SU-DHL-6 (cell line): ENCODE measurements around the gene PPP1R13L.

Experiments used
- H2AFZ ChIP-seq: fragments of 200-600 bp; sonication (generic); 2 replicates; pipeline ENCODE4 v1.6.1; 2014; ENCODE audit warnings: low read depth, mild to moderate bottlenecking, moderate library complexity, mixed read lengths, antibody characterized with exemption, low read length; ENCODE audit not compliant: severe bottlenecking
- H3F3A ChIP-seq: fragments of 200-600 bp; shearing (Covaris generic); 2 replicates; pipeline ENCODE4 v1.6.0; 2016; ENCODE audit warnings: antibody characterized with exemption, mild to moderate bottlenecking; ENCODE audit not compliant: insufficient read depth
- H3K27ac ChIP-seq: fragments of 200-600 bp; sonication (generic); 2 replicates; pipeline ENCODE4 v1.5.1; 2016; ENCODE audit warnings: low read depth, mild to moderate bottlenecking, low read length, moderate library complexity, mixed read lengths
- H3K27me3 ChIP-seq: fragments of 200-600 bp; sonication (generic), shearing (Covaris generic); 2 replicates; pipeline ENCODE4 v1.6.0; 2014; ENCODE audit warnings: mild to moderate bottlenecking, low read length
- H3K36me3 ChIP-seq: fragments of 200-600 bp; sonication (generic); 2 replicates; pipeline ENCODE4 v1.6.1; 2014; ENCODE audit warnings: mild to moderate bottlenecking, low read length, mixed read lengths
- H3K4me2 ChIP-seq: fragments of 300-600, 200-600 bp; shearing (Covaris generic), sonication (generic); 2 replicates; pipeline ENCODE4 v1.6.0; 2014; ENCODE audit warnings: low read length, low read depth, mild to moderate bottlenecking; ENCODE audit not compliant: poor library complexity, severe bottlenecking
- H3K4me3 ChIP-seq: fragments of 200-600 bp; sonication (generic); 2 replicates; pipeline ENCODE4 v1.5.1; 2014; ENCODE audit warnings: antibody characterized with exemption, low read length, mild to moderate bottlenecking, mixed read lengths; ENCODE audit not compliant: insufficient read depth, poor library complexity, severe bottlenecking
- H3K79me2 ChIP-seq: fragments of 200-600 bp; sonication (generic); 2 replicates; pipeline ENCODE4 v1.6.1; 2014; ENCODE audit warnings: mild to moderate bottlenecking, low read length, moderate library complexity; ENCODE audit not compliant: insufficient read depth
- H3K9ac ChIP-seq: fragments of 200-600 bp; sonication (generic); 2 replicates; pipeline ENCODE4 v1.7.0; 2014; ENCODE audit warnings: mild to moderate bottlenecking, low read length
- H3K9me2 ChIP-seq: fragments of 200-600 bp; sonication (generic); replicated peaks from 2 replicates; pipeline ENCODE4 v1.6.1; 2014; ENCODE audit warnings: low read length; ENCODE audit not compliant: insufficient read depth
- H3K9me3 ChIP-seq: fragments of 200-600 bp; sonication (generic); 2 replicates; pipeline ENCODE4 v1.6.1; 2014; ENCODE audit warnings: low read length, mixed read lengths; ENCODE audit not compliant: insufficient read depth
- H4K20me1 ChIP-seq: fragments of 200-600 bp; sonication (generic); 2 replicates; pipeline ENCODE4 v1.6.1; 2014; ENCODE audit warnings: low read depth, mild to moderate bottlenecking, antibody characterized with exemption, low read length, moderate library complexity, mixed read lengths
- EZH2phosphoT487 ChIP-seq: fragments of 200-600 bp; sonication (generic), shearing (Covaris generic); conservative IDR thresholded peaks from 2 replicates; pipeline ENCODE4 v1.6.1; 2018; ENCODE audit warnings: mild to moderate bottlenecking, antibody characterized with exemption, low read length, moderate library complexity, mixed read lengths
- TF ChIP-seq, protein P1 (sequence below): fragments of 200-600 bp; sonication (generic); IDR thresholded peaks from one replicate; pipeline ENCODE4 v1.5.1; 2017; ENCODE audit warnings: antibody characterized with exemption, mild to moderate bottlenecking, low read length, moderate library complexity; ENCODE audit not compliant: insufficient read depth, poor library complexity, severe bottlenecking

PPP1R13L gene

DNA sequence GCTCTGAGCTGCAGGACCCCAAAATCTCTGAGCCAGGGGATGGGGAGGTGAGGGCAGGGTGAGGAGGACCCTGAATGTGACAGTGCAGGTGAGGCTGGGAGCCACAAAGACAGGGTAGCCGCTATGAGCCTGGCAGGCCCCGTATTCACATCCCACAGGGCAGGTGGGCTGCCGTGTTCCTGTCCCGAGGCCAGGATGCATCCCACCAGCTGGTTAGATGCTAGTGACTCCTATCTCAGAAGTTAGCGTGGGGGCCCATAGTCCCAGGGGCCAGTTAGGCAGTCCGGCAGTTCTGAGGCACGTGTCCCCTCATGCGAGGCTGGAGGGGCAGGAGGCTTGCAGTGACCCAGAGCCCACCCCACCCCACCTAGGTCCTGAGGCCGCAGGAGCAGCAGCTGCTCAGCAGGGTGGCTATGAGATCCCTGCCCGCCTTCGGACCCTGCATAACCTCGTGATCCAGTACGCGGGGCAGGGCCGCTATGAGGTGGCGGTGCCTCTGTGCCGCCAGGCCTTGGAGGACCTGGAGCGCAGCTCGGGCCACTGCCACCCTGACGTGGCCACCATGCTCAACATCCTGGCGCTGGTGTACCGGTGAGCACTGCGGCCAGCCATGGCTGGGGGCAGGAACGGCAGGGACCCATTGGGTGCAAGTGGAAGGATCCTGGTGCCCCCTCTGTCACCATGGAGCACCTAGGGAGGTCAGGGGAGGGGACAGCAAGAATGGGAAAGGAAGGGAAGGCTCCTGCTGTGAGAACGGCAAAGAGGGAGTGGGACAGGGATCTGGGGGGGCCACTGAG, 57.1 kb downstream of the PPP1R13L start:
- no peaks in the 10 kb centered on the region for H3K9me2 ChIP-seq
- H3K27me3 ChIP-seq = no peaks in the 10 kb centered on the region
- no peak overlapping the region for H3K4me3 ChIP-seq
- H3K4me2 ChIP-seq = no peak overlapping the region
- no peaks in the 10 kb centered on the region for H3F3A ChIP-seq
- no peak overlapping the region for H2AFZ ChIP-seq
- H3K36me3 ChIP-seq = no peaks in the 10 kb centered on the region
- no peak overlapping the region for H3K27ac ChIP-seq
- H4K20me1 ChIP-seq = no peaks in the 10 kb centered on the region
- no peak for TF ChIP-seq EZH2phosphoT487
- TF ChIP-seq, protein P1, sequence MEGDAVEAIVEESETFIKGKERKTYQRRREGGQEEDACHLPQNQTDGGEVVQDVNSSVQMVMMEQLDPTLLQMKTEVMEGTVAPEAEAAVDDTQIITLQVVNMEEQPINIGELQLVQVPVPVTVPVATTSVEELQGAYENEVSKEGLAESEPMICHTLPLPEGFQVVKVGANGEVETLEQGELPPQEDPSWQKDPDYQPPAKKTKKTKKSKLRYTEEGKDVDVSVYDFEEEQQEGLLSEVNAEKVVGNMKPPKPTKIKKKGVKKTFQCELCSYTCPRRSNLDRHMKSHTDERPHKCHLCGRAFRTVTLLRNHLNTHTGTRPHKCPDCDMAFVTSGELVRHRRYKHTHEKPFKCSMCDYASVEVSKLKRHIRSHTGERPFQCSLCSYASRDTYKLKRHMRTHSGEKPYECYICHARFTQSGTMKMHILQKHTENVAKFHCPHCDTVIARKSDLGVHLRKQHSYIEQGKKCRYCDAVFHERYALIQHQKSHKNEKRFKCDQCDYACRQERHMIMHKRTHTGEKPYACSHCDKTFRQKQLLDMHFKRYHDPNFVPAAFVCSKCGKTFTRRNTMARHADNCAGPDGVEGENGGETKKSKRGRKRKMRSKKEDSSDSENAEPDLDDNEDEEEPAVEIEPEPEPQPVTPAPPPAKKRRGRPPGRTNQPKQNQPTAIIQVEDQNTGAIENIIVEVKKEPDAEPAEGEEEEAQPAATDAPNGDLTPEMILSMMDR = no peak
- no peak overlapping the region for H3K9ac ChIP-seq
- no peaks in the 10 kb centered on the region for H3K79me2 ChIP-seq
- H3K9me3 ChIP-seq = no peaks in the 10 kb centered on the region

DNA sequence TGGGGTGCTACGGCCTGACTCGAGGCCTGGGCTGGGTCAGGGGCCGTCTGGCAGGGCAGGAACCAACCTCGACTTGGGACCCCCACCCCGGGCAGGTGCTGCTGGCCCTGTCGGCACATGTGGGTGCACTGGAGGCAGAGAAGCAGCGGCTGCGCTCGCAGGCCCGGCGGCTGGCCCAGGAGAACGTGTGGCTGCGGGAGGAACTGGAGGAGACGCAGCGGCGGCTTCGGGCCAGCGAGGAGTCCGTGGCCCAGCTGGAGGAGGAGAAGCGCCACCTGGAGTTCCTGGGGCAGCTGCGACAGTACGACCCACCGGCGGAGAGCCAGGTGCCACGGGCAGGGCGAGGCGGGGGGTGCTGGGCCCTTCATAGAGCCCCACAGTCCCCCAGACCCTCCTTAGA, 58.4 kb downstream of the PPP1R13L start:
- H3K4me2 ChIP-seq = no peak overlapping the region
- H3K27ac ChIP-seq = no peak overlapping the region
- no peaks in the 10 kb centered on the region for H3K79me2 ChIP-seq
- no peaks in the 10 kb centered on the region for H3F3A ChIP-seq
- H3K27me3 ChIP-seq = no peaks in the 10 kb centered on the region
- no peak overlapping the region for H3K4me3 ChIP-seq
- H4K20me1 ChIP-seq = no peaks in the 10 kb centered on the region
- no peaks in the 10 kb centered on the region for H3K36me3 ChIP-seq
- H3K9me3 ChIP-seq = no peaks in the 10 kb centered on the region
- no peak overlapping the region for H2AFZ ChIP-seq
- H3K9ac ChIP-seq = no peak overlapping the region
- no peaks in the 10 kb centered on the region for H3K9me2 ChIP-seq
- TF ChIP-seq, protein P1 = no peak
- TF ChIP-seq EZH2phosphoT487 = no peak

- no peak overlapping the region for H2AFZ ChIP-seq
- no peaks in the 10 kb centered on the region for H3F3A ChIP-seq
- H3K27ac ChIP-seq = no peak overlapping the region
- no peaks in the 10 kb centered on the region for H3K9me3 ChIP-seq
- H3K79me2 ChIP-seq = no peaks in the 10 kb centered on the region
- H3K4me2 ChIP-seq = no peak overlapping the region
- no peaks in the 10 kb centered on the region for H3K27me3 ChIP-seq
- no peak overlapping the region for H3K9ac ChIP-seq
- no peaks in the 10 kb centered on the region for H3K36me3 ChIP-seq
- no peak for TF ChIP-seq EZH2phosphoT487
- TF ChIP-seq, protein P1 = no peak
- H4K20me1 ChIP-seq = no peaks in the 10 kb centered on the region
- no peaks in the 10 kb centered on the region for H3K9me2 ChIP-seq
- H3K4me3 ChIP-seq = no peak overlapping the region
Measured at GRCh38 chr19:45345506-45345860, 59.4 kb downstream of the PPP1R13L start.
